Mucosa of stomach (tissue), 1 donor: ENCODE measurements around the gene SAMD4B.

Source experiments
- H3K27me3 ChIP-seq: one replicate; pipeline ENCODE4 v1.7.0; 2013; ENCODE audit warnings: mild to moderate bottlenecking, low read length; ENCODE audit not compliant: control insufficient read depth, insufficient read depth
- H3K36me3 ChIP-seq: one replicate; pipeline ENCODE4 v1.7.0; 2013; ENCODE audit warnings: low read length; ENCODE audit not compliant: control insufficient read depth, insufficient read depth
- H3K4me1 ChIP-seq: one replicate; pipeline ENCODE4 v1.7.0; 2013; ENCODE audit warnings: mild to moderate bottlenecking, low read length; ENCODE audit not compliant: control insufficient read depth, insufficient read depth
- H3K4me3 ChIP-seq: one replicate; pipeline ENCODE4 v1.7.0; 2013; ENCODE audit warnings: low read length
- H3K9ac ChIP-seq: one replicate; pipeline ENCODE4 v1.7.0; 2013; ENCODE audit warnings: mild to moderate bottlenecking, low read length, moderate library complexity
- H3K9me3 ChIP-seq: one replicate; pipeline ENCODE4 v1.7.0; 2013; ENCODE audit warnings: mild to moderate bottlenecking, low read length, moderate library complexity; ENCODE audit not compliant: control insufficient read depth
- donor health status: Pancreatic carcinoma.

Gene SAMD4B

GRCh38 chr19:39407410-39407659 is 65.1 kb downstream of the SAMD4B start:
- H3K4me3 ChIP-seq, result peak overlapping the region; percentile 95
- H3K4me1 ChIP-seq, result peaks cover 44% of the 10 kb centered on the region
- no peaks in the 10 kb centered on the region for H3K9me3 ChIP-seq
- peak overlapping the region; percentile 99 for H3K9ac ChIP-seq
- peaks cover 14% of the 10 kb centered on the region for H3K36me3 ChIP-seq
- H3K27me3 ChIP-seq, result no peaks in the 10 kb centered on the region

GRCh38 chr19:39407660-39408391 is 65.6 kb downstream of the SAMD4B start:
- Histone ChIP-seq H3K4me1 (peaks cover 39% of the 10 kb centered on the region), H3K4me3 (peak overlapping the region; percentile 95), H3K9me3 (no peaks in the 10 kb centered on the region), H3K36me3 (peaks cover 14% of the 10 kb centered on the region), H3K27me3 (peaks cover 5% of the 10 kb centered on the region), H3K9ac (peak overlapping the region; percentile 99)

GRCh38 chr19:39408392-39409207 is 66.4 kb downstream of the SAMD4B start:
- H3K36me3 ChIP-seq, result peaks cover 14% of the 10 kb centered on the region
- peaks cover 8% of the 10 kb centered on the region for H3K27me3 ChIP-seq
- H3K4me1 ChIP-seq, result peaks cover 33% of the 10 kb centered on the region
- H3K4me3 ChIP-seq, result peak overlapping the region; percentile 95
- peak overlapping the region; percentile 99 for H3K9ac ChIP-seq
- no peaks in the 10 kb centered on the region for H3K9me3 ChIP-seq

- H3K4me1 ChIP-seq, result peaks cover 34% of the 10 kb centered on the region
- H3K36me3 ChIP-seq, result peaks cover 14% of the 10 kb centered on the region
Observed at GRCh38 chr19:39409208-39410016, 67.2 kb downstream of the SAMD4B start.

GRCh38 chr19:39410017-39410830 is 68.0 kb downstream of the SAMD4B start:
- peaks cover 37% of the 10 kb centered on the region for H3K4me1 ChIP-seq
- H3K9me3 ChIP-seq, result no peaks in the 10 kb centered on the region
- H3K4me3 ChIP-seq, result peak overlapping the region; percentile 44
- peaks cover 14% of the 10 kb centered on the region for H3K36me3 ChIP-seq
- H3K27me3 ChIP-seq, result peaks cover 8% of the 10 kb centered on the region
- peak overlapping the region; percentile 99 for H3K9ac ChIP-seq

More at GRCh38 chr19:39409208-39410016, 67.2 kb downstream of the SAMD4B start:
- H3K27me3 ChIP-seq, result peaks cover 8% of the 10 kb centered on the region
- peak overlapping the region; percentile 44 for H3K4me3 ChIP-seq
- H3K9ac ChIP-seq, result peak overlapping the region; percentile 99
- H3K9me3 ChIP-seq, result no peaks in the 10 kb centered on the region

- Histone ChIP-seq H3K9me3 (no peaks in the 10 kb centered on the region), H3K27me3 (peaks cover 8% of the 10 kb centered on the region), H3K36me3 (peaks cover 14% of the 10 kb centered on the region), H3K4me3 (peak overlapping the region; percentile 4), H3K9ac (peak overlapping the region; percentile 99), H3K4me1 (peaks cover 32% of the 10 kb centered on the region)
Observed at GRCh38 chr19:39410831-39411080, 68.5 kb downstream of the SAMD4B start.

- peak overlapping the region; percentile 4 for H3K4me3 ChIP-seq
Observed at GRCh38 chr19:39411081-39411831, 69.0 kb downstream of the SAMD4B start.

GRCh38 chr19:39411832-39412099 is 69.5 kb downstream of the SAMD4B start:
- H3K4me3 ChIP-seq, result peak overlapping the region; percentile 4
- peaks cover 8% of the 10 kb centered on the region for H3K27me3 ChIP-seq
- H3K4me1 ChIP-seq, result peaks cover 27% of the 10 kb centered on the region
- H3K36me3 ChIP-seq, result peaks cover 14% of the 10 kb centered on the region
- H3K9me3 ChIP-seq, result no peaks in the 10 kb centered on the region
- peak overlapping the region; percentile 99 for H3K9ac ChIP-seq

More at GRCh38 chr19:39411081-39411831, 69.0 kb downstream of the SAMD4B start:
- H3K36me3 ChIP-seq, result peaks cover 14% of the 10 kb centered on the region
- H3K9me3 ChIP-seq, result no peaks in the 10 kb centered on the region
- H3K9ac ChIP-seq, result peak overlapping the region; percentile 99
- peaks cover 8% of the 10 kb centered on the region for H3K27me3 ChIP-seq
- peaks cover 28% of the 10 kb centered on the region for H3K4me1 ChIP-seq

GRCh38 chr19:39412100-39412866 is 70.1 kb downstream of the SAMD4B start, which contains the start of gene PLEKHG2:
TSS of gene PLEKHG2 (plus strand) at chr19:39412669. CDS start at chr19:39414087, 1,418 bp downstream.
- Histone ChIP-seq H3K4me1 (peaks cover 27% of the 10 kb centered on the region), H3K4me3 (peak within 1 kb of the TSS; percentile 47), H3K36me3 (peaks cover 14% of the 10 kb centered on the region), H3K27me3 (peaks cover 8% of the 10 kb centered on the region), H3K9me3 (no peaks in the 10 kb centered on the region), H3K9ac (peak within 1 kb of the TSS; percentile 99)

GRCh38 chr19:39412867-39413271 is 70.6 kb downstream of the SAMD4B start:
- H3K9ac ChIP-seq, result peak overlapping the region; percentile 74
- peaks cover 8% of the 10 kb centered on the region for H3K27me3 ChIP-seq
- H3K36me3 ChIP-seq, result peaks cover 10% of the 10 kb centered on the region
- H3K9me3 ChIP-seq, result no peaks in the 10 kb centered on the region
- H3K4me3 ChIP-seq, result peak overlapping the region; percentile 47
- H3K4me1 ChIP-seq, result peaks cover 27% of the 10 kb centered on the region
